Measurements from ENCODE around the gene TMEM33.

GRCh38 chr4:41975341-41975740, 40.1 kb downstream of the TMEM33 start:
- TF ChIP-seq EZH2 (IDR thresholded peaks at IDR 0.05; ENCODE audit: insufficient read depth, poor library complexity, severe bottlenecking): no peak
- no peak for TF ChIP-seq EZH2phosphoT487 (IDR thresholded peaks at IDR 0.05; ENCODE audit: insufficient read depth, low read depth)

All from GM23248 (cell line).